ENCODE data around the gene KHDC1. TPM values are rescaled to one million over a fixed set of nuclear protein-coding genes. Genes with fewer than 3 reads are reported as not detected.

Gene KHDC1
- total RNA-seq, 1 experiment from 2014 or later: 7.7 TPM

DNA sequence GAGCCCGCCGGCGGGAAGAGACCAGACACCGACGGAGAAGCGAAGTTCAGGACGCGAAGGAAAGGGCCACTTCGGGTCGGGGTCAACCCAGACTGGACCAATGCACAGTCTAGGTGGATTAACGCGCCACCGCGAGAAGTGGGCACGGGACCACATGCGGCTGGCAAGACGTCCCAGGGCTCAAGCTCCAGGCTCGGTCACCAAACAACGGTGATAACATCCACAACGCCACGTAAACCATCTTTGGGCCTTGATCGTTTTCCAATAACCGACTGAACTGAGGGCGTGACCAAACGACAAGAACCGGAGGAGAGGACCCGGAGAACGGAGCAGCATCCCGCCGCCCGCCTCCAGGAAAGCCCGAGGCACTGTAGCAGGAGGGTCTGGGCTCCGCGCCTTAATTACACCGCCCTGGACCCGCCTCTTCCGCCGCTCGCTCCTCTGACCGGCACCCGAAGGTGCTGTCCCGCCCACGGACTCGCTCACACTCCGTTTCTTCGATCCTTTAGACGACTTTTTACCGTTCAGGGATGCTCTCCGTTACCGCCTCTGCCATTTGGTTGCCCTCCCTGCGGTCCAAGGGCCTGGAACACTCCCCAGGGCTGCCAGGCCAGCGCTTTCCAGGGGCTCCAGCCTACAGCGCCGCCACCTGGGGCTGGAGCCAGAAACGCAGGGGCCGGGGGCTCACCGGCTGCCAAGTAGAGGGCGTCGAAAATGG, 46.9 kb upstream of the KHDC1 start:
- WGBS (ENCODE audit: extremely low coverage, insufficient read length, low lambda C conversion rate): no CpG with 5 or more reads among the region's 59 CpGs
- Histone ChIP-seq H3K23ac (ENCODE audit: insufficient read length, low read depth, low read length) (no peak overlapping the region), H3K27ac (ENCODE audit: insufficient read length, low read depth, low read length) (no peak overlapping the region), H3K23me2 (ENCODE audit: insufficient read length, low read depth, low read length, poor library complexity, severe bottlenecking) (peaks cover 17% of the 10 kb centered on the region), H3K18ac (ENCODE audit: insufficient read length, low read depth, low read length) (peak overlapping the region; percentile 94), H4K20me1 (ENCODE audit: control insufficient read depth, insufficient read depth, insufficient read length) (no peaks in the 10 kb centered on the region), H2BK12ac (ENCODE audit: insufficient read length, low read depth, low read length) (no peak overlapping the region), H3T11ph (ENCODE audit: low read length) (no peak overlapping the region), H2BK20ac (ENCODE audit: low read depth, low read length, poor library complexity, severe bottlenecking) (no peak overlapping the region), H3K9ac (ENCODE audit: extremely low read depth, insufficient read length, low read length) (peak overlapping the region; percentile 69), H3K4ac (ENCODE audit: low read depth, low read length) (no peak overlapping the region; the same call in 1 of the 2 replicates), H2AK5ac (ENCODE audit: insufficient read length, low read length) (no peak overlapping the region), H4K8ac (replicated peaks; ENCODE audit: insufficient read length, low read depth, low read length) (no peak overlapping the region), H2BK120ac (ENCODE audit: low read depth, low read length, poor library complexity, severe bottlenecking) (no peak overlapping the region), H4K5ac (ENCODE audit: insufficient read length, low read depth, low read length) (no peak overlapping the region), H3K27me3 (ENCODE audit: insufficient read depth, low read length) (no peaks in the 10 kb centered on the region), H3K79me1 (ENCODE audit: insufficient read depth, low read depth, low read length, poor library complexity, severe bottlenecking) (peaks cover 3% of the 10 kb centered on the region), H3K79me2 (ENCODE audit: insufficient read depth, low read length) (0 out of 2 replicates have a peak, but pooled peaks cover 2% of the 10 kb centered on the region), H3K4me2 (ENCODE audit: insufficient read depth, insufficient read length, low read length) (peak overlapping the region; percentile 89), H4K91ac (ENCODE audit: insufficient read length, low read depth, low read length) (no peak overlapping the region), H2BK5ac (ENCODE audit: insufficient read length, low read length) (no peak overlapping the region), H3K4me1 (ENCODE audit: insufficient read depth, low read length) (no peaks in the 10 kb centered on the region; the same call in 1 of the 2 replicates), H2AFZ (ENCODE audit: low read length) (peak overlapping the region; percentile 96), H3K9me3 (ENCODE audit: control insufficient read depth, low read depth, low read length) (no peaks in the 10 kb centered on the region), H3K56ac (ENCODE audit: insufficient read length, low read depth, low read length) (no peak overlapping the region), H3K14ac (ENCODE audit: insufficient read depth, low read length) (peak overlapping the region; percentile 98), H2BK15ac (ENCODE audit: low read depth, low read length) (no peak overlapping the region)
- TF ChIP-seq, protein P1, sequence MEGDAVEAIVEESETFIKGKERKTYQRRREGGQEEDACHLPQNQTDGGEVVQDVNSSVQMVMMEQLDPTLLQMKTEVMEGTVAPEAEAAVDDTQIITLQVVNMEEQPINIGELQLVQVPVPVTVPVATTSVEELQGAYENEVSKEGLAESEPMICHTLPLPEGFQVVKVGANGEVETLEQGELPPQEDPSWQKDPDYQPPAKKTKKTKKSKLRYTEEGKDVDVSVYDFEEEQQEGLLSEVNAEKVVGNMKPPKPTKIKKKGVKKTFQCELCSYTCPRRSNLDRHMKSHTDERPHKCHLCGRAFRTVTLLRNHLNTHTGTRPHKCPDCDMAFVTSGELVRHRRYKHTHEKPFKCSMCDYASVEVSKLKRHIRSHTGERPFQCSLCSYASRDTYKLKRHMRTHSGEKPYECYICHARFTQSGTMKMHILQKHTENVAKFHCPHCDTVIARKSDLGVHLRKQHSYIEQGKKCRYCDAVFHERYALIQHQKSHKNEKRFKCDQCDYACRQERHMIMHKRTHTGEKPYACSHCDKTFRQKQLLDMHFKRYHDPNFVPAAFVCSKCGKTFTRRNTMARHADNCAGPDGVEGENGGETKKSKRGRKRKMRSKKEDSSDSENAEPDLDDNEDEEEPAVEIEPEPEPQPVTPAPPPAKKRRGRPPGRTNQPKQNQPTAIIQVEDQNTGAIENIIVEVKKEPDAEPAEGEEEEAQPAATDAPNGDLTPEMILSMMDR (conservative IDR thresholded peaks at IDR 0.05): peak; percentile 65
- H3K27me3 Mint-ChIP-seq (ENCODE audit: low read depth): peaks cover 10% of the 10 kb centered on the region
- H3K4me1 Mint-ChIP-seq: peaks cover 16 to 28% of the 10 kb centered on the region in 2 experiments
- peak; percentile 68 for DNase-seq
- H3K27ac Mint-ChIP-seq: peak overlapping the region; percentile 90 to 96 (median 94)
- peak overlapping the region; percentile 90 to 93 for H3K4me3 Mint-ChIP-seq
- peaks cover 6 to 19% of the 10 kb centered on the region in 2 experiments for H3K9me3 Mint-ChIP-seq
- H3K36me3 Mint-ChIP-seq (ENCODE audit: insufficient read depth in 1 of 3, low read depth in 3 of 3): peaks cover 9 to 31% (median 21%) of the 10 kb centered on the region in 3 experiments; a peak in 6 of 7 replicates
